A549 (cell line): Measurements from ENCODE around the gene CFAP65. TPM values are rescaled to one million over a fixed set of nuclear protein-coding genes. Genes with fewer than 3 reads are reported as not detected.

Experiments used
- ATAC-seq, 2 experiments: fragments of 200-7000 bp in 1 of 2; fragments of >200 bp in 1 of 2; cut with Nextera tagmentation in 1 of 2; cut with Tn5 transposase in 1 of 2; 3 replicates each; pipeline versions ENCODE4 v1.8.0 to v1.9.1; 2018 to 2020; ENCODE audit warnings: mild to moderate bottlenecking in 1 of 2, moderate library complexity in 1 of 2
- CTCF ChIA-PET: fragments of 300-600 bp; sonication (Branson Sonifier 250); formaldehyde crosslinking; extraction: SDS; loops from one replicate; lab custom pipeline; 2021; ENCODE audit warnings: antibody characterized with exemption, inconsistent platforms; lab: Yijun Ruan, JAX
- POLR2A ChIA-PET: fragments of 350-600 bp; formaldehyde crosslinking; extraction: SDS; loops from one replicate; lab custom pipeline; 2021; ENCODE audit warnings: antibody characterized with exemption, inconsistent platforms; lab: Yijun Ruan, JAX
- DNase-seq, 2 experiments: peaks; one replicate each; pipeline versions ENCODE4 v3.0.0 to v3.0.0-alpha.2; 2011 to 2016; ENCODE audit warnings: low read depth in 1 of 2, low spot score in 1 of 2
- FAIRE-seq: peaks from 2 replicates; lab custom pipeline; 2011; peaks lifted over from hg19 to GRCh38; lab: Jason Lieb, UNC
- H3K27ac ChIP-seq, 2 experiments: fragments of >200 bp; sonication (Bioruptor Twin); formaldehyde crosslinking; 3 replicates each; pipeline ENCODE4 v1.5.1; 2016 to 2017
- H3K4me1 ChIP-seq: fragments of >200 bp; sonication (Bioruptor Twin); formaldehyde crosslinking; 3 replicates; pipeline ENCODE4 v1.6.1; 2016
- H3K4me2 ChIP-seq: fragments of >200 bp; sonication (Bioruptor Twin); formaldehyde crosslinking; 3 replicates; pipeline ENCODE4 v1.6.1; 2016
- H3K4me3 ChIP-seq: fragments of >200 bp; sonication (Bioruptor Twin); formaldehyde crosslinking; 3 replicates; pipeline ENCODE4 v1.5.1; 2016
- H3K9me3 ChIP-seq: fragments of >200 bp; sonication (Bioruptor Twin); formaldehyde crosslinking; 3 replicates; pipeline ENCODE4 v1.6.1; 2016
- BHLHE40 ChIP-seq: IDR thresholded peaks from 2 replicates; pipeline ENCODE4 v1.6.1; 2012; ENCODE audit warnings: low read depth, low read length, inconsistent platforms
- CEBPB ChIP-seq, 2 experiments: fragments of >200 bp in 1 of 2; sonication (Bioruptor Twin) in 1 of 2; formaldehyde crosslinking in 1 of 2; IDR thresholded peaks; 2 replicates each; pipeline ENCODE4 v1.6.1; 2012 to 2016
- CHD2 ChIP-seq: fragments of 150-350 bp; IDR thresholded peaks from 2 replicates; pipeline ENCODE4 v1.6.1; 2014; ENCODE audit warnings: low read length; ENCODE audit not compliant: partially characterized antibody
- CTCF ChIP-seq: fragments of >200 bp; sonication (Bioruptor Twin); formaldehyde crosslinking; IDR thresholded peaks from 3 replicates; pipeline ENCODE4 v1.5.1; 2016
- E2F6 ChIP-seq: IDR thresholded peaks from 2 replicates; pipeline ENCODE4 v1.6.1; 2012; ENCODE audit warnings: low read depth, borderline replicate concordance
- EHF ChIP-seq: fragments of 250-450 bp; sonication (Bioruptor Pico); IDR thresholded peaks from 2 replicates; pipeline ENCODE4 v1.5.0; 2020; ENCODE audit warnings: mild to moderate bottlenecking
- EHMT2 ChIP-seq: fragments of 200-600 bp; sonication (generic); IDR thresholded peaks from 2 replicates; pipeline ENCODE4 v1.6.1; 2016; ENCODE audit warnings: antibody characterized with exemption, low read depth, mild to moderate bottlenecking, moderate library complexity
- ELK1 ChIP-seq: fragments of 150-350 bp; IDR thresholded peaks from 2 replicates; pipeline ENCODE4 v1.6.1; 2014; ENCODE audit warnings: low read depth, mild to moderate bottlenecking, low read length
- FOSB ChIP-seq: fragments of 250-450 bp; sonication (Bioruptor Pico); IDR thresholded peaks from 2 replicates; pipeline ENCODE4 v1.5.0; 2020; ENCODE audit warnings: mild to moderate bottlenecking, moderate library complexity
- FOSL2 ChIP-seq, 2 experiments: fragments of 450-650 bp in 1 of 2; fragments of >200 bp in 1 of 2; sonication (Bioruptor Twin) in 1 of 2; formaldehyde crosslinking; IDR thresholded peaks; 2 replicates each; pipeline versions ENCODE4 v1.5.0 to v1.6.1; 2016 to 2020; ENCODE audit warnings: mild to moderate bottlenecking in 1 of 2, moderate library complexity in 1 of 2
- FOXS1 ChIP-seq: fragments of 250-450 bp; sonication (Bioruptor Pico); IDR thresholded peaks from 2 replicates; pipeline ENCODE4 v1.5.0; 2020; ENCODE audit warnings: mild to moderate bottlenecking, moderate library complexity
- GATA3 ChIP-seq: IDR thresholded peaks from 2 replicates; pipeline ENCODE4 v1.6.1; 2012; ENCODE audit warnings: borderline replicate concordance
- HEYL ChIP-seq: fragments of 250-450 bp; sonication (Bioruptor Pico); IDR thresholded peaks from 2 replicates; pipeline ENCODE4 v1.8.0; 2021; ENCODE audit warnings: mild to moderate bottlenecking, moderate library complexity
- HOXA7 ChIP-seq: fragments of 250-450 bp; sonication (Bioruptor Pico); IDR thresholded peaks from 2 replicates; pipeline ENCODE4 v1.5.0; 2020; ENCODE audit warnings: mild to moderate bottlenecking, moderate library complexity
- JUN ChIP-seq, 2 experiments: fragments of >200 bp; sonication (Bioruptor Twin); formaldehyde crosslinking; IDR thresholded peaks; 2 replicates in 1 of 2; 3 replicates in 1 of 2; pipeline ENCODE4 v1.6.1; 2016 to 2017
- JUNB ChIP-seq: fragments of >200 bp; sonication (Bioruptor Twin); formaldehyde crosslinking; IDR thresholded peaks from 2 replicates; pipeline ENCODE4 v1.6.1; 2016
- KDM1A ChIP-seq: fragments of 200-600 bp; sonication (generic); IDR thresholded peaks from 2 replicates; pipeline ENCODE4 v1.6.1; 2016; ENCODE audit warnings: low read depth, mild to moderate bottlenecking
- KDM5A ChIP-seq: fragments of 200-600 bp; sonication (generic); IDR thresholded peaks from 2 replicates; pipeline ENCODE4 v1.6.1; 2016; ENCODE audit warnings: antibody characterized with exemption, mild to moderate bottlenecking
- MAFK ChIP-seq: fragments of 450-650 bp; IDR thresholded peaks from 2 replicates; pipeline ENCODE4 v1.6.1; 2014; ENCODE audit not compliant: partially characterized antibody
- MAX ChIP-seq: IDR thresholded peaks from 2 replicates; pipeline ENCODE4 v1.6.1; 2012
- MAZ ChIP-seq: fragments of 150-350 bp; IDR thresholded peaks from 2 replicates; pipeline ENCODE4 v1.6.1; 2014; ENCODE audit warnings: antibody characterized with exemption, low read depth, low read length, borderline replicate concordance
- NFE2L2 ChIP-seq: fragments of 150-350 bp; conservative IDR thresholded peaks from 2 replicates; pipeline ENCODE4 v1.6.1; 2014; ENCODE audit warnings: low read length
- NR3C1 ChIP-seq: fragments of >200 bp; sonication (Bioruptor Twin); formaldehyde crosslinking; IDR thresholded peaks from 3 replicates; pipeline ENCODE4 v1.6.1; 2017
- POLR2A ChIP-seq: IDR thresholded peaks from 2 replicates; pipeline ENCODE4 v1.6.1; 2012; ENCODE audit warnings: mild to moderate bottlenecking, low read length
- POLR2AphosphoS2 ChIP-seq: conservative IDR thresholded peaks from 2 replicates; pipeline ENCODE4 v1.6.1; 2012; ENCODE audit warnings: low read length, improper control_type of control experiment, inconsistent platforms
- RAD21 ChIP-seq, 2 experiments: fragments of >200 bp in 1 of 2; sonication (Bioruptor Twin) in 1 of 2; formaldehyde crosslinking in 1 of 2; IDR thresholded peaks in 1 of 2; conservative IDR thresholded peaks in 1 of 2; 2 replicates in 1 of 2; 3 replicates in 1 of 2; pipeline ENCODE4 v1.6.1; 2012 to 2018; ENCODE audit warnings: inconsistent platforms in 1 of 2
- RARB ChIP-seq: fragments of 250-450 bp; sonication (Bioruptor Pico); IDR thresholded peaks from 2 replicates; pipeline ENCODE4 v1.8.0; 2021; ENCODE audit warnings: mild to moderate bottlenecking, moderate library complexity
- SREBF2 ChIP-seq: fragments of 450-650 bp; IDR thresholded peaks from 2 replicates; pipeline ENCODE4 v1.6.1; 2014; ENCODE audit warnings: mild to moderate bottlenecking, moderate library complexity
- TFCP2L1 ChIP-seq: fragments of 250-450 bp; sonication (Bioruptor Pico); IDR thresholded peaks from 2 replicates; pipeline ENCODE4 v1.5.0; 2021; ENCODE audit warnings: mild to moderate bottlenecking
- ZC3H11A ChIP-seq: fragments of 450-650 bp; IDR thresholded peaks from 2 replicates; pipeline ENCODE4 v1.6.1; 2014; ENCODE audit warnings: antibody characterized with exemption, mild to moderate bottlenecking
- WGBS: methylation state at CpG from one replicate; pipeline ENCODE4 v1.1.6; 2017; ENCODE audit errors: missing lambda C conversion rate; 5-methylcytosine and 5-hydroxymethylcytosine counted together
- polyA plus RNA-seq, 4 experiments: library from polyadenylated mRNA; depleted of rRNA in 3 of 4; stranded (reverse); fragments of >200 nt; fragmentation: RNase III in 1 of 4; extraction: RNeasy Plus Mini Kit Qiagen cat#74134 plus additional on column Dnase treatment in 1 of 4; gene quantifications; 2 replicates in 3 of 4; 3 replicates in 1 of 4; pipeline ENCODE4 v1.2.3, GENCODE V29; 2011 to 2017

The CFAP65 gene
- polyA plus RNA-seq, 2 of the 4 experiments (the other 2 are of a cell fraction): 0.12 to 0.14 TPM

GRCh38 chr2:218975060-218975777 lies 66.1 kb downstream of the CFAP65 start:
- H3K9me3 ChIP-seq: no peaks in the 10 kb centered on the region

GRCh38 chr2:218970894-218971293 lies 70.4 kb downstream of the CFAP65 start:
- 20% methylated on average over 1 of the region's 1 CpG for WGBS
- ATAC-seq: peak; percentile 30 to 48; a peak in 3 of 6 replicates
- POLR2A ChIA-PET: no interaction called here

More at GRCh38 chr2:218975060-218975777, 66.1 kb downstream of the CFAP65 start:
- no peaks in the 10 kb centered on the region for H3K4me1 ChIP-seq
- peak; percentile 64 for TF ChIP-seq MAFK
- no peak for TF ChIP-seq HEYL
- TF ChIP-seq RAD21 (conservative IDR thresholded peaks at IDR 0.05 in 1 of 2, IDR thresholded peaks at IDR 0.05 in 1 of 2): no peak
- TF ChIP-seq BHLHE40: no peak
- TF ChIP-seq, all 56 proteins: peak for 1
- POLR2A ChIA-PET: no interaction called here
- no peak for FAIRE-seq
- CTCF ChIA-PET: interaction anchor here (0.9 to 10.2 kb wide), 10 partner anchors 12 to 145 kb away, joined by 3 to 140 read pairs (median 4); partner anchors contain the start of genes CDK5R2 and CRYBA2
- DNase-seq: no peak
- WGBS: 16% methylated on average over 4 of the region's 4 CpGs
- no peak for ATAC-seq
- Histone ChIP-seq H3K4me2 (no peak overlapping the region), H3K27ac (no peak overlapping the region), H3K4me3 (no peak overlapping the region)

GRCh38 chr2:218964041-218964771 lies 77.1 kb downstream of the CFAP65 start:
- Histone ChIP-seq H3K4me2 (peak overlapping the region; percentile 72), H3K4me3 (peak overlapping the region; percentile 35), H3K9me3 (no peaks in the 10 kb centered on the region), H3K27ac (peak overlapping the region; percentile 72 to 94), H3K4me1 (peaks cover 38% of the 10 kb centered on the region)
- ChIA-PET CTCF (interaction anchor here (0.6 to 12.4 kb wide), 6 partner anchors 10 to 88 kb away, joined by 3 to 140 read pairs (median 3); no protein-coding TSS in a partner anchor), POLR2A (interaction anchor here (1.9 kb wide), 1 partner anchor 16 kb away, joined by 5 read pairs; no protein-coding TSS in a partner anchor)
- peak in 1 of 2 experiments; percentile 87 for DNase-seq
- peak; percentile 45 to 49 for ATAC-seq
- FAIRE-seq: no peak
- 43% methylated on average over 5 of the region's 5 CpGs for WGBS
- TF ChIP-seq MAX (peak; percentile 57), ELK1 (no peak), POLR2A (0 out of 2 replicates have a peak, but pooled peaks have one; percentile 23), FOSL2 (IDR thresholded peaks at IDR 0.05) (peak; percentile 34; the same call in 1 of the 2 replicates), FOSL2 (CRISPR knock-in tag; IDR thresholded peaks at IDR 0.05) (peak; percentile 77), MAFK (peak; percentile 99), NFE2L2 (peak; percentile 100), JUN (IDR thresholded peaks at IDR 0.05) (peak in 1 of 2 experiments; percentile 40; a peak in 2 of 5 replicates), RARB (CRISPR knock-in tag) (no peak), FOXS1 (CRISPR knock-in tag) (no peak), ZC3H11A (no peak), TFCP2L1 (CRISPR knock-in tag) (peak; percentile 17; the same call in 1 of the 2 replicates), HOXA7 (CRISPR knock-in tag) (peak; percentile 61; the same call in 1 of the 2 replicates)

More at GRCh38 chr2:218970894-218971293, 70.4 kb downstream of the CFAP65 start:
- Histone ChIP-seq H3K9me3 (no peaks in the 10 kb centered on the region), H3K27ac (no peak overlapping the region), H3K4me3 (no peak overlapping the region), H3K4me2 (no peak overlapping the region), H3K4me1 (no peaks in the 10 kb centered on the region)
- FAIRE-seq (no peak), DNase-seq (no peak)
- TF ChIP-seq EHMT2 (no peak), NFE2L2 (no peak), KDM5A (no peak), NR3C1 (no peak), SREBF2 (no peak), CEBPB (IDR thresholded peaks at IDR 0.05) (no peak), CTCF (no peak), TFCP2L1 (CRISPR knock-in tag) (no peak), E2F6 (no peak), MAZ (no peak), GATA3 (no peak), FOSL2 (IDR thresholded peaks at IDR 0.05) (no peak), FOSL2 (CRISPR knock-in tag; IDR thresholded peaks at IDR 0.05) (no peak), FOSB (CRISPR knock-in tag) (no peak), CHD2 (no peak), POLR2AphosphoS2 (no peak), KDM1A (no peak), EHF (CRISPR knock-in tag) (no peak), JUNB (no peak), ZC3H11A (no peak)
- CTCF ChIA-PET: interaction anchor here (1.0 to 1.9 kb wide), 2 partner anchors 9 to 25 kb away, joined by 4 to 18 read pairs; no protein-coding TSS in a partner anchor
